SK-N-SH (cell line): ENCODE results near the gene GLG1. TPM values are rescaled to one million over a fixed set of nuclear protein-coding genes. Genes with fewer than 3 reads are reported as not detected.

Experiments used
- CTCF ChIA-PET: fragments of 300-600, 350-600 bp; formaldehyde crosslinking; extraction: SDS; loops from one replicate; lab custom pipeline; 2021; lab: Yijun Ruan, JAX
- POLR2A ChIA-PET: fragments of 350-600 bp; sonication (Branson Sonifier 250); formaldehyde crosslinking; extraction: SDS; loops from one replicate; lab custom pipeline; 2020; ENCODE audit warnings: antibody characterized with exemption, inconsistent platforms; lab: Yijun Ruan, JAX
- DNase-seq: peaks from one replicate; pipeline ENCODE4 v3.0.0; 2012
- H2AFZ ChIP-seq: fragments of 200-600 bp; sonication (generic); 2 replicates; pipeline ENCODE4 v1.8.1; 2016; ENCODE audit warnings: antibody characterized with exemption, mild to moderate bottlenecking, low read depth
- H3F3A ChIP-seq: fragments of 200-600 bp; sonication (generic); replicated peaks from 2 replicates; pipeline ENCODE3; 2016; ENCODE audit warnings: antibody characterized with exemption, mild to moderate bottlenecking; ENCODE audit not compliant: insufficient read depth
- H3K27ac ChIP-seq, 2 experiments: fragments of 200-500 bp in 1 of 2; fragments of 200-600 bp in 1 of 2; sonication (Bioruptor generic) in 1 of 2; sonication (generic), shearing (Covaris generic) in 1 of 2; 2 replicates each; pipeline versions ENCODE4 v1.5.1 to v1.6.1; 2014 to 2016; ENCODE audit warnings: low read depth in 2 of 2, inconsistent platforms in 1 of 2, low read length in 1 of 2, mild to moderate bottlenecking in 1 of 2, mixed read lengths in 1 of 2
- H3K27me3 ChIP-seq: fragments of 200-600 bp; sonication (generic), shearing (Covaris generic); 2 replicates; pipeline ENCODE4 v1.6.1; 2016; ENCODE audit warnings: mixed run types; ENCODE audit not compliant: insufficient read depth
- H3K36me3 ChIP-seq, 2 experiments: fragments of 200-500 bp in 1 of 2; fragments of 200-600 bp in 1 of 2; sonication (Bioruptor generic) in 1 of 2; sonication (generic) in 1 of 2; replicated peaks in 1 of 2; 2 replicates each; pipeline versions ENCODE3 to v1.5.1; 2014 to 2016; ENCODE audit warnings: low read length in 1 of 2, mild to moderate bottlenecking in 1 of 2; ENCODE audit not compliant: insufficient read depth in 2 of 2, control insufficient read depth in 1 of 2
- H3K4me1 ChIP-seq, 2 experiments: fragments of 200-500 bp in 1 of 2; fragments of 200-600 bp in 1 of 2; sonication (Bioruptor generic) in 1 of 2; sonication (generic), shearing (Covaris generic) in 1 of 2; 2 replicates each; pipeline versions ENCODE4 v1.5.1 to v1.6.1; 2014 to 2016; ENCODE audit warnings: low read depth in 1 of 2, low read length in 1 of 2, mixed run types in 1 of 2; ENCODE audit not compliant: insufficient read depth in 2 of 2, control insufficient read depth in 1 of 2
- H3K4me2 ChIP-seq: fragments of 200-600 bp; sonication (generic), shearing (Covaris generic); 2 replicates; pipeline ENCODE4 v1.6.1; 2017; ENCODE audit warnings: mixed run types
- H3K4me3 ChIP-seq, 2 experiments: fragments of 200-500 bp in 1 of 2; fragments of 200-600 bp in 1 of 2; sonication (Bioruptor generic) in 1 of 2; sonication (generic), shearing (Covaris generic) in 1 of 2; 2 replicates each; pipeline versions ENCODE4 v1.5.1 to v1.8.1; 2014 to 2016; ENCODE audit warnings: low read depth in 2 of 2, inconsistent platforms in 1 of 2, low read length in 1 of 2, mild to moderate bottlenecking in 1 of 2, mixed read lengths in 1 of 2, moderate library complexity in 1 of 2
- H3K79me2 ChIP-seq: fragments of 200-600 bp; sonication (generic); 2 replicates; pipeline ENCODE4 v1.8.1; 2017; ENCODE audit warnings: mild to moderate bottlenecking; ENCODE audit not compliant: insufficient read depth
- H3K9ac ChIP-seq: fragments of 200-600 bp; sonication (generic); 2 replicates; pipeline ENCODE4 v1.6.1; 2017; ENCODE audit warnings: mixed run types
- H3K9me2 ChIP-seq: fragments of 200-600 bp; sonication (generic); 2 replicates; pipeline ENCODE4 v1.6.1; 2017; ENCODE audit warnings: mixed run types
- H3K9me3 ChIP-seq: fragments of 200-600 bp; sonication (generic); 2 replicates; pipeline ENCODE4 v1.6.1; 2017; ENCODE audit warnings: mixed run types, mild to moderate bottlenecking, moderate library complexity
- H4K20me1 ChIP-seq: fragments of 200-600 bp; sonication (generic); 2 replicates; pipeline ENCODE4 v1.6.1; 2017; ENCODE audit warnings: mild to moderate bottlenecking, mixed run types; ENCODE audit not compliant: insufficient read depth
- CHD2 ChIP-seq: fragments of 150-350 bp; IDR thresholded peaks from 2 replicates; pipeline ENCODE4 v1.6.1; 2018; ENCODE audit warnings: low read length; ENCODE audit not compliant: partially characterized antibody
- CTCF ChIP-seq: fragments of 200-600 bp; sonication (generic); IDR thresholded peaks from 2 replicates; pipeline ENCODE4 v1.6.1; 2017; ENCODE audit warnings: antibody characterized with exemption, mild to moderate bottlenecking, moderate library complexity
- FOSL2 ChIP-seq: IDR thresholded peaks from 2 replicates; pipeline ENCODE4 v1.4.0; 2012; ENCODE audit warnings: low read depth, mild to moderate bottlenecking, moderate library complexity, borderline replicate concordance
- FOXJ3 ChIP-seq: sonication (generic); formaldehyde crosslinking; IDR thresholded peaks from 2 replicates; pipeline ENCODE4 v1.5.1; 2020; ENCODE audit warnings: mild to moderate bottlenecking, missing genetic modification reagents
- FOXM1 ChIP-seq: IDR thresholded peaks from 2 replicates; pipeline ENCODE4 v1.4.0; 2012; ENCODE audit warnings: low read depth, mild to moderate bottlenecking
- GATA2 ChIP-seq: sonication (generic); formaldehyde crosslinking; IDR thresholded peaks from 2 replicates; pipeline ENCODE4 v1.5.0; 2020; ENCODE audit warnings: mild to moderate bottlenecking, missing genetic modification reagents
- IRF3 ChIP-seq: fragments of 150-350 bp; IDR thresholded peaks from 2 replicates; pipeline ENCODE4 v1.6.1; 2016; ENCODE audit warnings: mild to moderate bottlenecking, low read depth, low read length
- MEF2A ChIP-seq: IDR thresholded peaks from 2 replicates; pipeline ENCODE4 v1.4.0; 2012; ENCODE audit warnings: low read depth, borderline replicate concordance
- MXI1 ChIP-seq: IDR thresholded peaks from 2 replicates; pipeline ENCODE4 v1.6.1; 2012; ENCODE audit warnings: mild to moderate bottlenecking, low read depth, low read length, improper control_type of control experiment
- RAD21 ChIP-seq: IDR thresholded peaks from 2 replicates; pipeline ENCODE4 v1.6.1; 2012; ENCODE audit warnings: mild to moderate bottlenecking, low read length
- RCOR1 ChIP-seq: fragments of 150-350 bp; IDR thresholded peaks from 2 replicates; pipeline ENCODE4 v1.6.1; 2017; ENCODE audit warnings: antibody characterized with exemption, low read length
- REST ChIP-seq: IDR thresholded peaks from 2 replicates; pipeline ENCODE4 v1.6.1; 2012; ENCODE audit warnings: mild to moderate bottlenecking, low read depth, low read length, moderate library complexity
- SMC3 ChIP-seq: IDR thresholded peaks from 2 replicates; pipeline ENCODE4 v1.6.1; 2012; ENCODE audit warnings: low read depth, low read length, improper control_type of control experiment
- TAF1 ChIP-seq: IDR thresholded peaks from 2 replicates; pipeline ENCODE4 v1.6.1; 2012; ENCODE audit warnings: low read depth, mild to moderate bottlenecking, low read length, moderate library complexity, borderline replicate concordance
- TCF12 ChIP-seq: IDR thresholded peaks from 2 replicates; pipeline ENCODE4 v1.4.0; 2012
- TEAD4 ChIP-seq: IDR thresholded peaks from 2 replicates; pipeline ENCODE4 v1.4.0; 2012; ENCODE audit warnings: mild to moderate bottlenecking, borderline replicate concordance; ENCODE audit not compliant: insufficient read depth
- USF1 ChIP-seq: IDR thresholded peaks from 2 replicates; pipeline ENCODE4 v1.4.0; 2012; ENCODE audit warnings: low read depth, borderline replicate concordance
- USF2 ChIP-seq: fragments of 150-350 bp; IDR thresholded peaks from 2 replicates; pipeline ENCODE4 v1.6.1; 2017; ENCODE audit warnings: antibody characterized with exemption, low read length, low read depth, borderline replicate concordance
- YY1 ChIP-seq: IDR thresholded peaks from 2 replicates; pipeline ENCODE4 v1.4.0; 2012; ENCODE audit warnings: low read depth, mild to moderate bottlenecking
- WGBS: methylation state at CpG from one replicate; pipeline ENCODE4 v1.1.6; 2017; ENCODE audit warnings: low lambda C conversion rate; 5-methylcytosine and 5-hydroxymethylcytosine counted together
- polyA plus RNA-seq, 3 experiments: library from polyadenylated mRNA; depleted of rRNA; stranded (reverse); fragments of >200 nt; gene quantifications; 2 replicates each; pipeline ENCODE4 v1.2.3, GENCODE V29; 2012

Gene GLG1
- polyA plus RNA-seq, 1 of the 3 experiments (the other 2 are of a cell fraction), result 71.1 TPM

GRCh38 chr16:74461826-74462225 is 145.1 kb downstream of the GLG1 start:
- H3K4me1 ChIP-seq, result no peaks in the 10 kb centered on the region
- ChIA-PET POLR2A (no interaction called here), CTCF (interaction anchor here (1.6 kb wide), 1 partner anchor 161 kb away, joined by 3 read pairs; no protein-coding TSS in a partner anchor)
- no peak overlapping the region for H3K9ac ChIP-seq
- no peak for DNase-seq
- H3K9me2 ChIP-seq, result no peaks in the 10 kb centered on the region
- peaks cover 66 to 74% of the 10 kb centered on the region in 2 experiments for H3K36me3 ChIP-seq
- H3K79me2 ChIP-seq, result no peaks in the 10 kb centered on the region
- no peak overlapping the region for H3K4me3 ChIP-seq
- no peaks in the 10 kb centered on the region for H3K27me3 ChIP-seq
- H3F3A ChIP-seq, result no peaks in the 10 kb centered on the region
- WGBS, result 97% methylated on average over 9 of the region's 9 CpGs
- H4K20me1 ChIP-seq, result no peaks in the 10 kb centered on the region
- H2AFZ ChIP-seq, result no peak overlapping the region
- H3K9me3 ChIP-seq, result no peaks in the 10 kb centered on the region
- no peak for TF ChIP-seq CHD2
- TF ChIP-seq USF1, result no peak
- no peak for TF ChIP-seq IRF3
- TF ChIP-seq MXI1, result no peak
- TF ChIP-seq RAD21, result no peak
- no peak for TF ChIP-seq TAF1
- no peak for TF ChIP-seq TCF12
- no peak for TF ChIP-seq RCOR1
- TF ChIP-seq SMC3, result no peak
- no peak for TF ChIP-seq FOXM1
- TF ChIP-seq FOXJ3 (CRISPR knock-in tag), result no peak
- TF ChIP-seq TEAD4, result no peak
- TF ChIP-seq, all 33 proteins: peak for 0
- Histone ChIP-seq H3K27ac (no peak overlapping the region), H3K4me2 (no peak overlapping the region)

GRCh38 chr16:74460542-74460941 is 146.4 kb downstream of the GLG1 start:
- no peak overlapping the region for H3K4me3 ChIP-seq
- H3K79me2 ChIP-seq, result no peaks in the 10 kb centered on the region
- ChIA-PET CTCF (no interaction called here), POLR2A (no interaction called here)
- no peaks in the 10 kb centered on the region for H3K4me1 ChIP-seq
- H3K27me3 ChIP-seq, result no peaks in the 10 kb centered on the region
- H3K9ac ChIP-seq, result no peak overlapping the region
- H4K20me1 ChIP-seq, result no peaks in the 10 kb centered on the region
- H2AFZ ChIP-seq, result no peak overlapping the region
- H3K4me2 ChIP-seq, result no peak overlapping the region
- peaks cover 63 to 68% of the 10 kb centered on the region in 2 experiments for H3K36me3 ChIP-seq
- 93% methylated on average over 7 of the region's 7 CpGs for WGBS
- H3K9me3 ChIP-seq, result no peaks in the 10 kb centered on the region
- no peaks in the 10 kb centered on the region for H3K9me2 ChIP-seq
- H3K27ac ChIP-seq, result no peak overlapping the region
- H3F3A ChIP-seq, result no peaks in the 10 kb centered on the region
- no peak for DNase-seq
- TF ChIP-seq MEF2A, result no peak
- TF ChIP-seq REST, result no peak
- no peak for TF ChIP-seq GATA2 (CRISPR knock-in tag)
- TF ChIP-seq RAD21, result no peak
- TF ChIP-seq USF2, result no peak
- TF ChIP-seq RCOR1, result no peak
- TF ChIP-seq TCF12, result no peak
- no peak for TF ChIP-seq CTCF
- no peak for TF ChIP-seq FOSL2
- no peak for TF ChIP-seq YY1
- TF ChIP-seq USF1, result no peak
- no peak for TF ChIP-seq TAF1
